HG03025 (cell line): ENCODE data around the gene PPP1R37.
"Not testable (repeated sequence)": the region's sequence is repeated elsewhere in the genome, so short reads cannot be mapped to it uniquely, and the experiment has no call there.

Experiments
- ATAC-seq: cut with Tn5 transposase; IDR thresholded peaks from one replicate; pipeline ENCODE4 v1.9.1; 2021; ENCODE audit warnings: mild to moderate bottlenecking, moderate library complexity; ENCODE audit not compliant: unreplicated experiment, low FRiP score

Gene PPP1R37

DNA sequence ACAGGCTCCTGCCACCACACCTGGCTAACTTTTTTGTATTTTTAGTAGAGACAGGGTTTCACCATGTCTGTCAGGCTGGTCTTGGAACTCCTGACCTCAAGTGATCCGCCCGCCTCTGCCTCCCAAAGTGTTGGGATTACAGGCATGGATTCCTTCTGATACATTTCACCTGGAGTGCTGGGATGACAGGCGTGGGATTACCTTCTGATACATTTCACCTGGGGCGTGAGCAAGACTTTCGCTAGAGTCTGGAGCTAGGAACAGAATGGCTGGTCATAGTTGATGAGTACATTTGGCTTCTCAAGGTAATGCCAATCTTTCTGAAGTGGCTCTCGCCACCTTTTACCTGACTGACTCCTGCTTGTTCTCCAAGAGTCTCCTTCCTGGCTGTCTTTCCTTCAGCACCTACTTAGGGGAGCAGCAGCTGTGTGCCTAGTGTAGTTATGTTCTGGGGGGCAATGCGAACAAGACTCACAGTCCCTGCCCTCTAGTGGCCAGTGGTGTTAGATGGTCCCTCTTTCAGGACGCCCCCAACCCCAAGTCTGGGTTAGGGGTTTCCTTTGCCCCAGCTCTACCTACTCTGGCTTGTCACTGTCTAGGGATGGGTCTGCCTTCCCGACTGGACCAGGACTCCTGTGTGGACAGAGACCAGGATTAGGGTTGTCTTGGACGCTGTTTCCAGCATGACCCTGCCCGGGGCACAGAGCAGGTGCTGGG lies 19.3 kb downstream of the PPP1R37 start:
- no peak for ATAC-seq

DNA sequence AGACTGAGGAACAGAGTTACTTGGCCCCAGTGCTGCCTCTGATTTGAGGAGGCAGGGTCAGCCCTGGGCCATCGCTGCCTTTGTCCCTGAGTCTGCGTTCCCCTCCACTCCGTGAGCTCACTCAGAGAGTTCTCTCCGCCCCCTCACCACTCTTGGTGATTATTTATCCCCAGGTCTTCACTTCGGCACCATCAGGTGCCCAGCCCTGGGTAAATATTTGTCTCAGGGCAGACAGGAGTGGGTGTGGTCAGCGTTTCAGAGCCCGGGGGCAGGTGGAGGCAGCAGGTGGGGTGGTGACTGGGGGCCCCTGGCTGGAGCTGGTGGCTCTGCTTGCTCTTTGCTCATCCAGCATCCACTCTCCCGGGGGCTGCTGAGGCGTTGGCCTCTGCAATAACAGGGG lies 20.6 kb downstream of the PPP1R37 start:
- no peak for ATAC-seq

DNA sequence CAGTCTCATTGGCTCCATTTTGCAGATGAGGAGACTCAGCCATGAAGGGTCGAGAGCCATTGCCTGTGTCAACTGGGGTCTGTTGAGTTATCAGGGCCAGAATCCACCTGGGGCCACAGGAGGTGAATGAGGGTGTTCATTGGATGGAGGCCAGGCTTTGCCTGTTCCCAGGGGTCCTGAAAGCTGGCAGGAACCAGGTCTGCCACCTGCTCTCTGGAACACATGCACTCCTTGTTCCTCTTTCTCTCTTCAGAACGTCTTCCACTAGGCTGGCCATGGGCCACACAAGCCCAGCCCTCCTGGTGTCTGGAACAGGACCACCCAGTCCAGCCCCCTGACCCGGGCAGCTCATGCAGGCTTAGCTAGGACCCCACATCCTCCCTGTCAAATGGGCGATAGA lies 21.1 kb downstream of the PPP1R37 start:
- ATAC-seq, result no peak

DNA sequence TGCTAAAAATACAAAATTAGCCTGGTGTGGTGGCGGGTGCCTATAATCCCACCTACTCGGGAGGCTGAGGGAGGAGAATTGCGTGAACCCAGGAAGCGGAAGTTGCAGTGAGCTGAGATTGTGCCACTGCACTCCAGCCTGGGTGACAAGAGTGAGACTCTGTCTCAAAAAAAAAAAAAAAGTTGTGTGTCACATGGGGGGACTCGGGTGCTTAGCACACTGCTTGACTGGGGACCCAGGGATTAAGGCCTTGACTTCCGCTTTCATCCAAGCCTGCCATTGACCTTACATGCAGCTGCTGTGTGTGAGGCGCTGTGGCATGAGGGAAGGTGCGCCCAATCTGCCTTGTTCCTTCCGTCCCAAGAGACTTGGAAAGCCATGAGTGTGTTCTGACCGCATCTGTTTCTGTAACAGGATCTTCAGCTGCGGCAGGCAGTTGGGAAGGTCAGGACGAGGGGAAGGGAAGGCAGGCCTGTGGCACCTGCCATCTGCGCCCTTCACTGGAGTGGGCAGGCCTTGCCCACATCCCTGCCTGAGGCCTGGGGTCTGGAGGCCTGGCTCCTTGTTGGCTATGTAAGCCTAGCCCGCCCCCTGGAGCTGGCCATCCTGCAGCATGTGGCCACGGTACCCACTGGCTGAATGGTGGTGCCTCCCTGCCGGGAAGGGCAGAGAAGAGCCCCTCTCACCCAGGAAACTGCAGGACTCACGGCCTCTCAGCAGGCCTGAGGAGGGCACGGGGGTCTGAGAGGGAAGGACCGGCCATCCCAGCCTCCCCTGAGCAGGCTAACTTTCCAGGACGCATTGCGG lies 23.0 kb downstream of the PPP1R37 start:
- ATAC-seq, result no peak

DNA sequence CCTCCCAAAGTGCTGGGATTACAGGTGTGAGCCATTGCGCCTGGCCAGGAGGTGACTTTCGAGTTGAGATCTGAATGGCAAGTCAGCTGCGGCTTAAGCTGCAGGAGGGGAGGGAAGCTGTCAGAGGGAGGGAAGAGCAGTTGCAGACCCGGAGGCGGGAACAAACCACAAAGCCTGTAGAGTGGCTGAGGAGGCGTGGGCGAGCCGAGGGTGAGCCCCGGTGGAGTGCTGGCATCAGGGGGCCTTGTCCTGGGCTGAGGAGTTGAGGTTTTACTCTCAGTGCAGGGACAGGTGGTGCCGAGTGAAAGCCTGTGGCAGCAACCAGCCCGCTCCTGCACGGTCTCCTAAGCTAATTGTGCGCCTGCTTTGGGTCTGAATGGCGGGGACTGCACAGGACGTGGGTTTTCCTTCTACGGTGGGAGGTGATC lies 24.2 kb downstream of the PPP1R37 start:
- ATAC-seq, result no peak

DNA sequence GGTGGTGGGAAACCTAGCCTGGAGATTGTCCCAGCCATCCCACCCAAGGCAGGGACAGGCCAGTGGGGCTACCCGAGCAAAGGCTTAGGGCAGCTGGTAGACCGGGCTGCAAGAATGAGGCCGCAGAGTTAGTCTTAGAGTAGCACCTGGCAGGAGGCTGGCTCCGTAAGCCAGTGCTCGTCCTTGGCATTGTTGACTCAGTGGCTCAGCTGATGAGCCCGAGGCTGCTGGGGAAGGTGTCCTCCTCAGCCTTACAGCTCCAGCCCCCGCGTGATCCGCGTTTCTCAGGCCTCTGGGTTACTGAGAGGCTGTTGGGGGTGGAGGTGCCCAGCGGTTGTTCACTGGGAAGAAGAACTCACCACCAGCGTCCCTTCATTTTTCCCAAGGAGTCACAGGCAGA lies 24.7 kb downstream of the PPP1R37 start:
- no peak for ATAC-seq

DNA sequence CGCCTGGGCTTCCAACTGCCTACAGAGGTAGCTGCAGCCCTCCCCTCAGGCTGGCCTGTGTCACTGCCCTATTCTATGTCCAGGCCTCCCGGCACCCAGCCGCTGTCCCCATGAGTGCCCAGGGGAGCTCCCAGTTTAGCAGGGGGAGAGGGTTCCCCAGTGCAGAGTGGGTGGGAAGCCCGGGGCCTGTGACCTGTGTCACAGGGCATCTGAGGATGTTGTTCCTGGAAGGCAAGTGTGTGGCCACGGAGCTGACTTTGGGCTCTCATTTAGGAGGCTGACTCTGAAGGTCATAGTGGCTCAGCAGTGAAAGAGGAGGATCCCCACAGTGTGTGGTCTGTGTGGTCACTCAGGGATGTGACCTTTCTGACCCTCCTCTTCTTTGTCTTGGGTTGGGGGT lies 25.1 kb downstream of the PPP1R37 start:
- no peak for ATAC-seq

DNA sequence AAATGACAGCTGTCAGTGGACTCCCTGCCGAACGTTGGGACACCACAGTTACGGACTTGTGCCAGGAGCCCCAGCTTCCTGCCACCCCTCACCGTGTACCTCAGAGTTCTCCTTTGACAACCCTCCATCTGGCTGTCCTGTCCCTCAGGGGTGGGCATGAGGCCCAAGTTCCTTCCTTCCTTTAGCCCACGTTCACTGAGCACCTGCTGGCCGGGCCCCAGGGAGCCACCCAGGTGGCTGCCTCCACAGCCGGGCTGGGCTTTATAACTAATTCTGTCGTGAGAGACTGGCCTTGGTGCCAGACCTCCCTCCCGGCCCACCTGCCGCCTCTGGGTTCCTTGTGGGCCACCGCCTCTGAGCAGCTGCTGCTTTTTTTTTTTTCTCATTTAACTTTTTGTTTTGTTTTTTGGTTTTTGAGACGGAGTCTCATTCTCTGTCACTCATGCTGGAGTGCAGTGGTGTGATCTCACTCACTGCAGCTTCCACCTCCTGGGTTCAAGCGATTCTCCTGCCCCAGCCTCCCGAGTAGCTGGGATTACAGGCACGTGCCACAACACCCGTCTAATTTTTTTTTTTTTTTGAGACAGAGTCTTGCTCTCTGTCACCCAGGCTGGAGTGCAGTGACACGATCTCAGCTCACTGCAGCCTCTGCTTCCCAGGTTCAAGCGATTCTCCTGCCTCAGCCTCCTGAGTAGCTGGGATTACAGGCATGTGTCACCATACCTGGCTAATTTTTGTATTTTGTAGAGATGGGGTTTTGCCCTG lies 25.8 kb downstream of the PPP1R37 start:
- ATAC-seq, result not testable (repeated sequence)

DNA sequence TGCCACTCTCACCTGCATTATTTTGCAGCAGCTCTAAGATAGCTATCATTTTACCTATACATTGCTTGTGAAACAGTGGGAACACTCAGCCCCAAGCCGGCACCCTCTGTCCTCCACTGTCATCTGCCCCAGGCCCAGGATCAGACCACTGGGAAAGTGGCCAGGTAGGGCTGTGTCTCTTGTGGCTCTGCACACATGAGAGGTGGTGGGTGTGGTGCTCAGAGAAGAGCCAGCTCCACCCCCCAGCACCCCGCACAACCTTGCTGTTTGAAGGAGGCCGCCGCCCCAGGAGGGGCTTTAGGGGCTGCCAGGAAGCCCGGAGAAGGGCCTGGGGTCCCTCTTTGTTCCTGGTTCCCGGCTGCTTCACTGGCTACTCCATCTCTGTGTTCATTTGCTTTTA lies 26.6 kb downstream of the PPP1R37 start:
- ATAC-seq, result no peak

DNA sequence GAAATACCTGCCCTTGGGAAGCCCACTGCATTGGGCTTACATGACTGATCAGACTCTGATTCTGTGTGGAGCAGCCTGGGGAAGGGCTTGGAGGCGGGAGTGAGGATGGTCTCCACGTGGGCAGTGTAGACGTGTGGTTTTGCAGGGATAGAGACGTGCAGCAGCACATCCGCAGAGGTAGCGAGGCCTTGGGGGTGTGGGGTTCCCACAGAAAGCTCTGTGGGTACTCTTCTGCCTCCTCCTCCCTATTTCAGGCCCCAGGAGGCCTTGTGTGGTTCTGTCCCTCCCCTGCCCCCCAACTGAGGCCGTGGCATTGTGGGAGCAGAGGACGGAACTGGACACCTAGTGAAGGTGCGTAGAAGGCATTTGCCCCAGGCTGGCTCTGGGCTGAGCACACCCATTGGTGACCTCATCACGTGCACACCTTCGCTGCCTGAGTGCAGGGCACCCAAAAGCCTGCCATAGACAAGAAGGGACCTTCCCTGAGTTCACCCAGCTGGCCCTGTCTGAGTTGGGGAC lies 28.9 kb downstream of the PPP1R37 start:
- no peak for ATAC-seq

DNA sequence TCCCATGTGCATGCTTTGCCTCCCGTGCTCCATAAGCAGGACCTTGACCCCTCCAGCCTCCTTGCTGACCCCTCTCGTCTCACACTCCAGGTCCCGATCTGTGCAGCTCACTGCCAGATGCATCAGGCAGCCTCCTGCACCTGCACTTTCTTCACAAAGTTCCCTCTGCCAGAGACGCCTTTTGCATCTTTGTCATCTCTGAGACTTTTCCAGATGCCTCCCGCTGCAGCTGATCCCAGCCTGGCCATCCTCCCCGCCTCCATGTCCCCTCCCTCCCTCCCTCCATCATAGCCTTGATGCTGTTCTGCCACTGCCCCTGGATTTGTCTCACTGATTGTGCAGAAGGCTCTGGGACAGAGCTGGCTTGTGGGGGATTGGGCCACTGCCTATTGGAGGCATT lies 29.9 kb downstream of the PPP1R37 start:
- ATAC-seq, result no peak

DNA sequence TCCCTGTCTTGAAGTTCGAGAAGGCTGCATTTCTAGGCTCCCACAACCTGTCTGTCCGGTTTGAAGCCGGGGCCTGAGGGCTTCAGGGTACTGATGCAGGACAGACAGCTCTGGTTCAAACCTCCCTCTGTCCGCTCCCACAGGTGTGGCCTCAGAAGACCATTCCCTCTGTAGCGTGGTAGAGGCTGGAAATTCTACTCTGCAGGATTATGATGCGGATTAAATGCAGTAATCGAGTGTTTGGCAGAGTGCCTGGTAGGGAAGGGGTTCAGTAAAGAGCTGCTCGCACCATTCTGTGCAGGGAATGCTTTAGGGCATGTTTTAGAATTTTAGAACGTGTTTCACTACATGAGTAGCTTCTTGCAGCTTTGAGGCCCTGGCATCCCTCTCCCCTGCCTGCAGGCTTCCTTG lies 30.5 kb downstream of the PPP1R37 start:
- ATAC-seq, result no peak

DNA sequence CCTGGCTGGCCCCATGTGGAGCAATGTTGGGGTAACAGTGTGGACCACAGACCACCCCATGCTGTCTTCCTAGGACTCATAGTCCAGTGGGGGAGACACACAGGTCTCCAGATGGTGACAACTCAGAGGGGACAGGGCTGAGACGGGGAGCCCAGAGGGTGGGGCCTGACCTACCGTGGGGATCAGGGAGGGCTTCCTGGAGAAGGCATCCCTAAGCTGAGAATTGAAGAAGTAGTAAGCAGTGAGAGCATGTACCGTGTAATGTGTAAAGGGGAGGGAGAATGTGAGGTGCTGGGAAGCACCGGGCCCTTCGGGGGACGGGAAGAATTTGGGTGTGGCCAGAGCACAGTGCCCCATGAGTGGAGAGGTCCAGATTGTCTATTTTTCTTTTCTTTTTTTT lies 31.0 kb downstream of the PPP1R37 start:
- no peak for ATAC-seq

DNA sequence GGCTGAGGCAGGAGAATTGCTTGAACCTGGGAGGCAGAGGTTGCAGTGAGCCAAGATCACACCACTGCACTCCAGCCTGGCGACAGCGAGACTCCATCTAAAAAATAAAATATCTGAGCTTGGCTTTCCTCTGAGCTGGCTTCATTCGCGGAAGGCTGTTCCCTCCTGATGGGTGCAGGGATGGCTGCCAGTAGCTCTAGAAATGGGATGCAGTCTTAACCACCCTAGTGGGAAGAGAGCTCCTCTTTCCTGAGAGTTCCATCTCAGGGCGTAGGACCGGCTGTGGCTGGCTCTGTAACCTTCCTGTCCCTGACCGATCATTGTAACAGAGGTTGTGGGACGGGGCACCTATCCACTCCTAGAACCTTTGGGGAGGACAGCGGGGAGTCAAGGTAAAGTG lies 32.4 kb downstream of the PPP1R37 start:
- no peak for ATAC-seq

DNA sequence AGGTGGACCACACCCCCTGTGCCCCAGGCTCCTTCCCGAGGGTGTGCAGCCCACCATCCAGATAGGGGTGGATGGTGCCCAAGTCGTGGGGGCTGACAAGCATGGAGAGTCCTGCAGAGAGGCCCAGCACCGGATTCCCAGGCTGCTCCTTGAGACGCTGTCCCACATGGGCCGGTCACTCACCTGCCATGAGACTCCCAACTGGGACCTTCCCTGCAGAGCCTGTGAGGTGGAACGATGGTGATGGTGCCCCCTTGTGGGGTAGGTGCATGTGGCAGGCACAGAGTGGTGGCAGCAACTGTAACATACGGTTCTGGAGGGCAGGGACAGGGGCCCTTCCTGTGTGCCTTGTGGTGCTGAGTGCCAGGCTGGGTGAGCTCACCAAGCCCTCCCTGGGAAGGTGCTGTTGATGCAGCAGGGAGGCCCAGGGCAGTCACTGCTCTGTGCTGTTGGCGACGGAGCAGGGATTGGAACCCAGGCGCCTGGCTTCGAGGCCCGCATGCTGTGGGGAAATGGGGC lies 33.1 kb downstream of the PPP1R37 start:
- no peak for ATAC-seq

DNA sequence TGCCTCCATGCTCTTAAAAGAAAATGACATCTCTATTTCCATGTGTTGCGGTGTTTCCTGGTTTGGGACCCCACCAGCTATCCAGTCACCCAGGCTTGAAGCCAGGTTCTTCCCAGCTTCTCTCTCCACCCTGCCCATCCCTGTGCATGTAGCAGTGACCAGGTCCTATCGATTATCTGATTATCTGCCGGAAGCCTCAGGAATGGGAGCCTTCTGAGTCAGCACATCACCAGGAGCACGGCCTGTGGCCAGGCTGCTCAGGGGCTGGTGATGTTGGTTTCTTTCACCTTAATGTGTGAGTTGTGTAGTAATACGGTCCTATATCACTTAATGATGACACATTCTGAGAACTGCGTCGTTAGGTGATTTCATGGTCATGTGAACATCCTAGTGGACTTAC lies 33.7 kb downstream of the PPP1R37 start:
- no peak for ATAC-seq

DNA sequence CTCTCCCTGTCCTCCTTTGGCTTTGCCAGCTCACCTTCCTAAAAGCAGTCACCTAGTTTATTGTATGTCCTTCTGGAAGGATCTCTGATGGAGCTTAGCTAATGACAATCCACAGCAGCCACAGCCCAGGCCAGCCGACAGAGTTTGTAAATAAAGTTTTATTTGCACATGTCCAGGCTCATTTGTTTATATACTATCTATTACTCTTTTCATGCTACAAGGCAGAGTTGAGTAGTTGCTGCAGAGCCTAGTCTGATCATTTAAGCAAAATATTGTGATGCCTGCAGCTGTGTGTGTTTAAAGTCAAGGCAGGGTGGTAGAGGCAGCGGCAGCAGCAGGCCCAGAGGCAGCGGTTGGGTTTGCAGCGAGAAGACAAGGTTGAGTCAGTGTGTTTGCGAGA lies 35.2 kb downstream of the PPP1R37 start:
- no peak for ATAC-seq

DNA sequence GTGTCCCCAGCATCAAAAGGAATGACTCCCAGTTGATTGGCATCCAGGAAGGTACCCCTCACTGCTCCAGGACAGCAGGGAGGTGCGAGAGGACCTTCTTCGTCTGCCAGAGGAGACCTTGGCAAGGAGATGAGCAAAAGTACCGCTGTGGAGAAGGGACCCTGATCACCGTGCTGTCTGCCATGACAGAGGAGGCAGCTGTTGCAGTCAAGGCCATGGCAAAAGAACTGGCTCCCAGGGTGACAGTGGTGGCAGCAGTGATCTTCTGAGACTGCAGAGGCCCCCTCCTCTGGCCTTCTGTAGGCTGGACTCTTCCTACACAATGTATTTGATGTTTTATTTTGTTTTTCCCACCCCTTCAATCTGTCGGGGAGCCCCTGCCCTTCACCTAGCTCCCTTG lies 35.8 kb downstream of the PPP1R37 start:
- ATAC-seq, result no peak

DNA sequence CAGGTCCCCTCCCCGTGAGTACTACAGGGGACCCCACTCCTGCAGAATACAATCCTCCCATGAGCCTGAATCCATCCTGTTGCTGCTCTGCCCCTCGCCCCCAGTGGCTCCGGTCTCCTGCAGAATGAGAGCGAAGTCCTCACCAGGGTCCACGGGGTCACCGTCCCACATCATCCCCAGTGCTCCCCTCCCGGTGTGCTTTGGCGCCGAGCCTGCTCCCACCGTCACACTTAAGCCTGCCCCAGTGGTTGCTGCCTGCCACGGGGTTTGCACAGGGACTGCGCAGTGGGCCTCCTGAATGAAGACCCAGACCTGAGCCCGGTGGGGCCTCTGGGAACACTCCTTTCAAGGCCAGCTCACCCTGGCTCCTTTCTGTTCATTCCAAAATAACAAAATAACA lies 37.3 kb downstream of the PPP1R37 start:
- no peak for ATAC-seq

DNA sequence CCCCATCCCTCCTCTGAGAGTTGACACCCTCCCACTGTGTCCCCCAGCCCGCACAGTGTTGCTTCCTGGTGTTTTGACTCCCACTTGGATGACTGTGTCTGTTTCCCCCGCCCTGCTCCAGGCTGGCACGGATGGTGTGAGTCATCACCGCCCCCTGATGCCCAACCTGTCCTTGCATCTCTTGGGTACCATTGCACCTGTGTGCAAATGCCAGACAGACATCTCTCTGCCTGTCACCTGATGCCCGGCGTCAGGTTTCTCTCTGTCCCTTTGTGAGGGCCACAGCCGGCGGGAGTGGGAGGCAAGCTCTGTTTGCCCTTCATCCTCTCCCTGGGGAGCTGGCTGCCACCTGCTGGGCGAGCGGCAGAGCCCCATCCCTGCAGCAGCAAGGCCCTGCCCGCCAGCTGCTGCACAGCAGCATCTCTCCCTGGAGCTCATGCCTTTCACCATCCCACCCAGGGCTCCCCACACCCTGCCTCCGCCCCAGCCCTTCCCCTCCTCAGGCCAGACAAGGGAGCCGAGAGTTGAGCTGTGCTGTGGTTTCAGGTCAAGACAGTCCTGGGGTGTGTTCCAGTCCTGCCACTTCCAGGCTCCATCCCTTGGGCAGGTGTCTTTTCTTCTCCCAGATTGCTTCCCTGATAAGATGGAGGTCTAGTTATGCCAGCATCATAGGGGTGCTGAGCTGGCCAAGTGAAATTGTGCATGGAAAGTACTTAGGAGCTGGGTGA lies 38.1 kb downstream of the PPP1R37 start:
- ATAC-seq, result no peak
